ENCODE results near the gene EXOC6B. TPM values are rescaled to one million over a fixed set of nuclear protein-coding genes. Genes with fewer than 3 reads are reported as not detected.

EXOC6B gene
- total RNA-seq, 1 donor from 2014 or later = 139 TPM

- Histone ChIP-seq H3K27ac (replicated peaks) (no peak overlapping the region), H3K9me3 (replicated peaks) (no peaks in the 10 kb centered on the region), H3K27me3 (ENCODE audit: low read depth) (no peaks in the 10 kb centered on the region), H3K4me1 (peaks cover 45% of the 10 kb centered on the region), H3K36me3 (peaks cover 11% of the 10 kb centered on the region), H3K4me3 (no peak overlapping the region)
- DNase-seq = no peak
- intact Hi-C loops (cut with micrococcal nuclease) = no loop called here
- no peak for TF ChIP-seq CTCF (IDR thresholded peaks at IDR 0.05; ENCODE audit: borderline replicate concordance)
These were observed 81.8 kb downstream of the EXOC6B start for GRCh38 chr2:72744049-72744448.

GRCh38 chr2:72743481-72743880 is 82.4 kb downstream of the EXOC6B start:
- H3K27ac ChIP-seq (replicated peaks) = no peak overlapping the region
- no peak for DNase-seq
- intact Hi-C loops (cut with micrococcal nuclease) = no loop called here
- no peak for TF ChIP-seq CTCF (IDR thresholded peaks at IDR 0.05; ENCODE audit: borderline replicate concordance)
- H3K36me3 ChIP-seq = peaks cover 11% of the 10 kb centered on the region
- no peaks in the 10 kb centered on the region for H3K27me3 ChIP-seq (ENCODE audit: low read depth)
- H3K9me3 ChIP-seq (replicated peaks) = no peaks in the 10 kb centered on the region
- H3K4me3 ChIP-seq = no peak overlapping the region
- peaks cover 40% of the 10 kb centered on the region for H3K4me1 ChIP-seq

GRCh38 chr2:72738096-72738495 is 87.7 kb downstream of the EXOC6B start:
- H3K36me3 ChIP-seq = peaks cover 11% of the 10 kb centered on the region
- intact Hi-C loops (cut with micrococcal nuclease) = no loop called here
- H3K27me3 ChIP-seq (ENCODE audit: low read depth) = no peaks in the 10 kb centered on the region
- no peak for DNase-seq
- H3K4me1 ChIP-seq = no peaks in the 10 kb centered on the region
- no peak overlapping the region for H3K27ac ChIP-seq (replicated peaks)
- no peak for TF ChIP-seq CTCF (IDR thresholded peaks at IDR 0.05; ENCODE audit: borderline replicate concordance)
- no peaks in the 10 kb centered on the region for H3K9me3 ChIP-seq (replicated peaks)
- H3K4me3 ChIP-seq = no peak overlapping the region

- TF ChIP-seq CTCF (IDR thresholded peaks at IDR 0.05; ENCODE audit: borderline replicate concordance) = no peak
- no peak overlapping the region for H3K27ac ChIP-seq (replicated peaks)
- intact Hi-C loops (cut with micrococcal nuclease) = no loop called here
- H3K4me3 ChIP-seq = no peak overlapping the region
- no peaks in the 10 kb centered on the region for H3K27me3 ChIP-seq (ENCODE audit: low read depth)
- H3K36me3 ChIP-seq = no peaks in the 10 kb centered on the region
- DNase-seq = no peak
- H3K4me1 ChIP-seq = peaks cover 3% of the 10 kb centered on the region
- H3K9me3 ChIP-seq (replicated peaks) = no peaks in the 10 kb centered on the region
These were observed 91.4 kb downstream of the EXOC6B start for GRCh38 chr2:72734432-72734831.

- TF ChIP-seq CTCF (IDR thresholded peaks at IDR 0.05; ENCODE audit: borderline replicate concordance) = no peak
- Histone ChIP-seq H3K36me3 (no peaks in the 10 kb centered on the region), H3K4me3 (no peak overlapping the region), H3K27me3 (ENCODE audit: low read depth) (no peaks in the 10 kb centered on the region), H3K9me3 (replicated peaks) (no peaks in the 10 kb centered on the region), H3K4me1 (peaks cover 17% of the 10 kb centered on the region), H3K27ac (replicated peaks) (no peak overlapping the region)
- intact Hi-C loops (cut with micrococcal nuclease) = no loop called here
- DNase-seq = no peak
These were observed 94.7 kb downstream of the EXOC6B start for GRCh38 chr2:72731116-72731515.

- Histone ChIP-seq H3K27me3 (ENCODE audit: low read depth) (no peaks in the 10 kb centered on the region), H3K27ac (replicated peaks) (no peak overlapping the region), H3K9me3 (replicated peaks) (no peaks in the 10 kb centered on the region), H3K36me3 (no peaks in the 10 kb centered on the region), H3K4me3 (no peak overlapping the region), H3K4me1 (peaks cover 30% of the 10 kb centered on the region)
- TF ChIP-seq CTCF (IDR thresholded peaks at IDR 0.05; ENCODE audit: borderline replicate concordance) = no peak
- no peak for DNase-seq
- intact Hi-C loops (cut with micrococcal nuclease) = no loop called here
These were observed 98.5 kb downstream of the EXOC6B start for GRCh38 chr2:72727356-72727755.

All from left ventricle myocardium inferior (tissue), 1 donor.